C4-2B (cell line): ENCODE measurements around the gene PLK2.

Experiments used
- H3K27ac ChIP-seq: fragments of 450-650 bp; 2 replicates; pipeline ENCODE4 v1.5.1; 2017
- CTCF ChIP-seq: fragments of 450-650 bp; conservative IDR thresholded peaks from 2 replicates; pipeline ENCODE4 v1.5.1; 2017; ENCODE audit warnings: mild to moderate bottlenecking
- ZFX ChIP-seq: fragments of 450-650 bp; IDR thresholded peaks from 2 replicates; pipeline ENCODE4 v1.6.1; 2017

The PLK2 gene

GRCh38 chr5:58460002-58460731 is at the start of gene PLK2:
PLK2 (minus strand) TSS chr5:58460086; CDS start chr5:58459959, 127 bp downstream.
- H3K27ac ChIP-seq = peak within 1 kb of the TSS; percentile 89
- TF ChIP-seq ZFX (peak; percentile 90), CTCF (no peak)

GRCh38 chr5:58507715-58508114 is 47.8 kb upstream of the PLK2 start:
- no peak for TF ChIP-seq CTCF
- no peak for TF ChIP-seq ZFX
- H3K27ac ChIP-seq = no peak overlapping the region

GRCh38 chr5:58505971-58506640 is 46.2 kb upstream of the PLK2 start:
- no peak for TF ChIP-seq ZFX
- TF ChIP-seq CTCF = no peak
- H3K27ac ChIP-seq = no peak overlapping the region

- TF ChIP-seq CTCF (no peak), ZFX (no peak)
- no peak overlapping the region for H3K27ac ChIP-seq
Measured at GRCh38 chr5:58505502-58505901, 45.6 kb upstream of the PLK2 start.

- H3K27ac ChIP-seq = no peak overlapping the region
- no peak for TF ChIP-seq CTCF
- TF ChIP-seq ZFX = no peak
Measured at GRCh38 chr5:58504766-58505165, 44.9 kb upstream of the PLK2 start.

GRCh38 chr5:58503390-58504046 is 43.6 kb upstream of the PLK2 start:
- no peak overlapping the region for H3K27ac ChIP-seq
- TF ChIP-seq CTCF (no peak), ZFX (no peak)

GRCh38 chr5:58501778-58502417 is 42.0 kb upstream of the PLK2 start:
- no peak overlapping the region for H3K27ac ChIP-seq
- TF ChIP-seq CTCF (peak; percentile 26), ZFX (no peak)
